ENCODE results near the gene DNAH1.

The DNAH1 gene

GRCh38 chr3:52361454-52361853, 45.3 kb downstream of the DNAH1 start:
- no peak for FAIRE-seq

- no peak for FAIRE-seq
Observed at GRCh38 chr3:52361898-52362297, 45.8 kb downstream of the DNAH1 start.

- FAIRE-seq = no peak
Observed at GRCh38 chr3:52364322-52365035, 48.4 kb downstream of the DNAH1 start.

- FAIRE-seq = no peak
Observed at GRCh38 chr3:52366527-52366926, 50.4 kb downstream of the DNAH1 start.

- no peak for FAIRE-seq
Observed at GRCh38 chr3:52367891-52368880, 52.1 kb downstream of the DNAH1 start.

- FAIRE-seq = no peak
Observed at GRCh38 chr3:52370531-52370930, 54.4 kb downstream of the DNAH1 start.

- FAIRE-seq = no peak
Observed at GRCh38 chr3:52372822-52373504, 56.8 kb downstream of the DNAH1 start.

- FAIRE-seq = no peak
Observed at GRCh38 chr3:52373676-52374075, 57.6 kb downstream of the DNAH1 start.

- no peak for FAIRE-seq
Observed at GRCh38 chr3:52374173-52374572, 58.1 kb downstream of the DNAH1 start.

GRCh38 chr3:52379610-52380009, 63.5 kb downstream of the DNAH1 start:
- FAIRE-seq = no peak

- no peak for FAIRE-seq
Observed at GRCh38 chr3:52380023-52380422, 63.9 kb downstream of the DNAH1 start.

- FAIRE-seq = no peak
Observed at GRCh38 chr3:52381623-52382022, 65.5 kb downstream of the DNAH1 start.

- FAIRE-seq = no peak
Observed at GRCh38 chr3:52383446-52383845, 67.3 kb downstream of the DNAH1 start.

GRCh38 chr3:52384019-52384761, 68.1 kb downstream of the DNAH1 start:
- no peak for FAIRE-seq

- no peak for FAIRE-seq
Observed at GRCh38 chr3:52385157-52385556, 69.0 kb downstream of the DNAH1 start.

GRCh38 chr3:52387481-52387880, 71.4 kb downstream of the DNAH1 start:
- FAIRE-seq = no peak

- FAIRE-seq = no peak
Observed at GRCh38 chr3:52388348-52388821, 72.3 kb downstream of the DNAH1 start.

- no peak for FAIRE-seq
Observed at GRCh38 chr3:52388933-52389332, 72.8 kb downstream of the DNAH1 start.

- no peak for FAIRE-seq
Observed at GRCh38 chr3:52391096-52391495, 75.0 kb downstream of the DNAH1 start.

GRCh38 chr3:52392216-52392930, 76.3 kb downstream of the DNAH1 start:
- no peak for FAIRE-seq

- FAIRE-seq = no peak
Observed at GRCh38 chr3:52393131-52393807, 77.2 kb downstream of the DNAH1 start.
